GM20000 (cell line): ENCODE results near the gene TTLL3.

ENCODE experiments used
- DNase-seq: peaks from one replicate; pipeline ENCODE4 v3.0.0; 2012; ENCODE audit warnings: low spot score
- CTCF ChIP-seq: IDR thresholded peaks from 2 replicates; pipeline ENCODE4 v1.5.1; 2012; ENCODE audit warnings: mild to moderate bottlenecking, control low read depth; ENCODE audit errors: extremely low read depth, missing control alignments

The TTLL3 gene

GRCh38 chr3:9781978-9782603, 28.0 kb upstream of the TTLL3 start:
- TF ChIP-seq CTCF = no peak
- no peak for DNase-seq

- TF ChIP-seq CTCF = peak; percentile 4
- no peak for DNase-seq
Measured at GRCh38 chr3:9782770-9783169, 27.3 kb upstream of the TTLL3 start.

- no peak for TF ChIP-seq CTCF
- DNase-seq = no peak
Measured at GRCh38 chr3:9783954-9784353, 26.1 kb upstream of the TTLL3 start.

- no peak for TF ChIP-seq CTCF
- no peak for DNase-seq
Measured at GRCh38 chr3:9784965-9785364, 25.1 kb upstream of the TTLL3 start.

GRCh38 chr3:9785602-9786001, 24.5 kb upstream of the TTLL3 start:
- DNase-seq = no peak
- no peak for TF ChIP-seq CTCF

GRCh38 chr3:9786209-9786739, 23.8 kb upstream of the TTLL3 start:
- no peak for DNase-seq
- TF ChIP-seq CTCF = no peak

- DNase-seq = no peak
- peak; percentile 16 for TF ChIP-seq CTCF
Measured at GRCh38 chr3:9786825-9787669, 23.0 kb upstream of the TTLL3 start.
